Fibroblast of skin of abdomen (primary cell): ENCODE results near the gene PGBD5.
A peak's percentile ranks its signal among the peaks of the same experiment; 100 is the strongest.

ENCODE experiments used
- DNase-seq: peaks from one replicate; pipeline ENCODE4 v3.0.0-alpha.2; 2013

The PGBD5 gene

GRCh38 chr1:230277201-230278025, 148.7 kb downstream of the PGBD5 start:
- no peak for DNase-seq

- DNase-seq: no peak
Observed at GRCh38 chr1:230276401-230276800, 149.7 kb downstream of the PGBD5 start.

- no peak for DNase-seq
Observed at GRCh38 chr1:230274254-230274653, 151.9 kb downstream of the PGBD5 start.

- DNase-seq: no peak
Observed at GRCh38 chr1:230273141-230273710, 152.9 kb downstream of the PGBD5 start.

GRCh38 chr1:230272557-230272956, 153.6 kb downstream of the PGBD5 start:
- DNase-seq: no peak

GRCh38 chr1:230271300-230272035, 154.7 kb downstream of the PGBD5 start:
- DNase-seq: no peak

- peak; percentile 10 for DNase-seq
Observed at GRCh38 chr1:230270559-230271281, 155.4 kb downstream of the PGBD5 start.

- no peak for DNase-seq
Observed at GRCh38 chr1:230270185-230270558, 156.0 kb downstream of the PGBD5 start.

GRCh38 chr1:230268371-230269170, 157.6 kb downstream of the PGBD5 start:
- peak; percentile 72 for DNase-seq

GRCh38 chr1:230267338-230268065, 158.6 kb downstream of the PGBD5 start:
- no peak for DNase-seq

GRCh38 chr1:230266456-230266855, 159.7 kb downstream of the PGBD5 start:
- DNase-seq: no peak

GRCh38 chr1:230265200-230266115, 160.7 kb downstream of the PGBD5 start:
- DNase-seq: no peak
